ENCODE results near the gene GNB1. TPM values are rescaled to one million over a fixed set of nuclear protein-coding genes. Genes with fewer than 3 reads are reported as not detected.

GNB1 gene
- total and polyA plus RNA-seq, 7 donors, result 32.3 to 100 (median 70.1) TPM

GRCh38 chr1:1761504-1762376 lies 129.1 kb downstream of the GNB1 start:
- peaks cover 3 to 63% of the 10 kb centered on the region in 2 donors for H3K36me3 ChIP-seq (ENCODE audit: insufficient read depth in 1 of 2, low read depth in 1 of 2)
- WGBS, 3 donors, result 94 to 97% (median 95%) methylated on average over 20 to 23 of the region's 23 CpGs
- ATAC-seq (no peak), DNase-seq (peak in 1 of 2 donors; percentile 35)
- H3K4me3 ChIP-seq, result no peak overlapping the region
- H3K4me1 ChIP-seq, result peaks cover 18% of the 10 kb centered on the region
- H3K27me3 ChIP-seq (ENCODE audit: insufficient read depth in 3 of 3, low read length in 2 of 3), result no peaks in the 10 kb centered on the region
- H3K9me3 ChIP-seq, result no peaks in the 10 kb centered on the region
- intact Hi-C loops (cut with DNase I), result no loop called here
- H3K27ac ChIP-seq, result no peak overlapping the region
- no peak for TF ChIP-seq CTCF (IDR thresholded peaks at IDR 0.05)

GRCh38 chr1:1760715-1761114 lies 130.2 kb downstream of the GNB1 start:
- WGBS, 3 donors, result 93 to 94% (median 94%) methylated on average over 10 of the region's 10 CpGs
- no peak overlapping the region for H3K4me3 ChIP-seq
- H3K27me3 ChIP-seq (ENCODE audit: insufficient read depth in 3 of 3, low read length in 2 of 3), result no peaks in the 10 kb centered on the region
- DNase-seq, result peak in 1 of 2 donors; percentile 35
- H3K36me3 ChIP-seq (ENCODE audit: insufficient read depth in 1 of 2, low read depth in 1 of 2), result peaks cover 3 to 73% of the 10 kb centered on the region in 2 donors
- no peaks in the 10 kb centered on the region for H3K9me3 ChIP-seq
- no peak for TF ChIP-seq CTCF (IDR thresholded peaks at IDR 0.05)
- H3K27ac ChIP-seq, result no peak overlapping the region
- peaks cover 18% of the 10 kb centered on the region for H3K4me1 ChIP-seq
- intact Hi-C loops (cut with DNase I), result no loop called here
- no peak for ATAC-seq

GRCh38 chr1:1760345-1760650 lies 130.6 kb downstream of the GNB1 start:
- Histone ChIP-seq H3K9me3 (no peaks in the 10 kb centered on the region), H3K27me3 (ENCODE audit: insufficient read depth in 3 of 3, low read length in 2 of 3) (no peaks in the 10 kb centered on the region), H3K4me1 (peaks cover 18% of the 10 kb centered on the region), H3K27ac (no peak overlapping the region), H3K4me3 (no peak overlapping the region), H3K36me3 (ENCODE audit: insufficient read depth in 1 of 2, low read depth in 1 of 2) (peaks cover 3 to 77% of the 10 kb centered on the region in 2 donors)
- WGBS, 3 donors, result 94 to 95% (median 95%) methylated on average over 20 of the region's 20 CpGs
- DNase-seq (no peak), ATAC-seq (no peak)
- no peak for TF ChIP-seq CTCF (IDR thresholded peaks at IDR 0.05)
- intact Hi-C loops (cut with DNase I), result no loop called here

- Histone ChIP-seq H3K9me3 (no peaks in the 10 kb centered on the region), H3K36me3 (ENCODE audit: insufficient read depth in 1 of 2, low read depth in 1 of 2) (peaks cover 3 to 78% of the 10 kb centered on the region in 2 donors), H3K27me3 (ENCODE audit: insufficient read depth in 3 of 3, low read length in 2 of 3) (no peaks in the 10 kb centered on the region), H3K4me1 (peaks cover 18% of the 10 kb centered on the region), H3K4me3 (no peak overlapping the region), H3K27ac (peak overlapping the region; percentile 69)
- intact Hi-C loops (cut with DNase I), result loop anchor here (5.0 kb wide), 2 partner anchors 133 to 148 kb away; partner anchors contain the start of gene GNB1 (in 1 of the 2)
- peak in 1 of 4 donors; percentile 8 for ATAC-seq
- DNase-seq, result no peak
- TF ChIP-seq CTCF (IDR thresholded peaks at IDR 0.05), result no peak
- WGBS, 3 donors, result 84 to 88% (median 85%) methylated on average over 33 to 37 of the region's 37 CpGs
Observed at GRCh38 chr1:1759456-1760344, 131.2 kb downstream of the GNB1 start.
